ENCODE data around the gene MAMSTR. TPM values are rescaled to one million over a fixed set of nuclear protein-coding genes. Genes with fewer than 3 reads are reported as not detected.

Gene MAMSTR
- total and polyA plus RNA-seq, 10 of the 15 experiments (the other 5 are each of a cell fraction or from before 2014, with no cell fraction given) = 0.04 to 0.73 (median 0.31) TPM; not detected in 1

DNA sequence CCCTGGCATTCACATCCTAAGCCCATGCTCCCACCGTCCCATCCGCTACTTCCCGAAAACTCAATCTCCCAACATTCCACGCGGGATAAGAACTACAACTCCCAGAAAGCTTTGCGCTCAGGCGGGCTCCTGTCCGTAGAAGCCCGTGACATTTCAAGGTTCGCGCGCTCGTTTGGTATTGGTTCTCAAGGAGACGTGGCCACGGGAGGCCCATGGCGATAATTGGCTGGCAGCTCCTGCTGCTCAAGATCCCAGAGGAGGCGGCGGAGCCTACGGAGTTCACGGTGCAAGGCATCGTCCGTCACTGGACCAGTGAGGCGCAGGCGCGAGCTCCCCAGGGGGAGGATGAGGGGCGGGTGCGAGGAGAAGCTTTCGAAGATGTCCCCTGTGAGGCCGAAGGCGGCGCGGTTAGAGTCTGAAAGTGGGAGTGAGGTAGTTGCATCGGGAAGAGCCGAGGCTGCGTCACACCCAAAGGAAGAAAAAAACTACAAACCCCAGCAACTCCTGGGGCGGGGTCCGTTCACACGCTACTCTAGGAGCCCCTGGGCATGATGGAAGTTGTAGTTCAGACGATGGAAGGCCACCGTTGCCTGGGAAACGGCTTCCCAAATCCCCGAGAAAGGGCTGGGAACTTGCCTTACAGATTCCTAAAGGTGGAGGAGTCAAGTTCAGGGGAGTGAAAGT lies 1.2 kb upstream of the MAMSTR start (continued):
- TF ChIP-seq RELA (IDR thresholded peaks at IDR 0.05; ENCODE audit: borderline replicate concordance, partially characterized antibody) (peak; percentile 15), STAT3 (IDR thresholded peaks at IDR 0.05; ENCODE audit: low read depth, low read length) (no peak), BACH1 (IDR thresholded peaks at IDR 0.05; ENCODE audit: borderline replicate concordance) (no peak), YBX1 (IDR thresholded peaks at IDR 0.05) (no peak), ETV6 (conservative IDR thresholded peaks at IDR 0.05 in 1 of 2, IDR thresholded peaks at IDR 0.05 in 1 of 2; ENCODE audit: borderline replicate concordance in 1 of 2, low read depth in 1 of 2) (no peak), SUPT20H (IDR thresholded peaks at IDR 0.05; ENCODE audit: borderline replicate concordance, control insufficient read depth, low read depth, low read length) (no peak), HDGF (IDR thresholded peaks at IDR 0.05) (peak; percentile 54; the same call in 1 of the 2 replicates), BHLHE40 (IDR thresholded peaks at IDR 0.05; ENCODE audit: borderline replicate concordance in 1 of 2, low read depth in 2 of 2, low read length in 1 of 2) (peak; percentile 73 to 87), EED (IDR thresholded peaks at IDR 0.05; ENCODE audit: low read depth) (no peak; the same call in 1 of the 2 replicates), ZNF24 (IDR thresholded peaks at IDR 0.05) (no peak), TCF3 (IDR thresholded peaks at IDR 0.05; ENCODE audit: borderline replicate concordance, insufficient read depth, low read depth, low read length) (no peak), MYB (IDR thresholded peaks at IDR 0.05; ENCODE audit: borderline replicate concordance, low read depth, low read length) (no peak), MYC (IDR thresholded peaks at IDR 0.05; ENCODE audit: insufficient read depth, insufficient read length, insufficient replicate concordance, low read length, severe bottlenecking) (no peak), CHD2 (IDR thresholded peaks at IDR 0.05; ENCODE audit: borderline replicate concordance, low read depth, low read length) (peak; percentile 95), NFXL1 (IDR thresholded peaks at IDR 0.05; ENCODE audit: borderline replicate concordance) (no peak), CEBPB (IDR thresholded peaks at IDR 0.05; ENCODE audit: borderline replicate concordance in 1 of 2, low read depth in 2 of 2, low read length in 2 of 2) (no peak), YY1 (IDR thresholded peaks at IDR 0.05; ENCODE audit: low read depth, low read length) (peak; percentile 51)
- TF ChIP-seq, protein P1, sequence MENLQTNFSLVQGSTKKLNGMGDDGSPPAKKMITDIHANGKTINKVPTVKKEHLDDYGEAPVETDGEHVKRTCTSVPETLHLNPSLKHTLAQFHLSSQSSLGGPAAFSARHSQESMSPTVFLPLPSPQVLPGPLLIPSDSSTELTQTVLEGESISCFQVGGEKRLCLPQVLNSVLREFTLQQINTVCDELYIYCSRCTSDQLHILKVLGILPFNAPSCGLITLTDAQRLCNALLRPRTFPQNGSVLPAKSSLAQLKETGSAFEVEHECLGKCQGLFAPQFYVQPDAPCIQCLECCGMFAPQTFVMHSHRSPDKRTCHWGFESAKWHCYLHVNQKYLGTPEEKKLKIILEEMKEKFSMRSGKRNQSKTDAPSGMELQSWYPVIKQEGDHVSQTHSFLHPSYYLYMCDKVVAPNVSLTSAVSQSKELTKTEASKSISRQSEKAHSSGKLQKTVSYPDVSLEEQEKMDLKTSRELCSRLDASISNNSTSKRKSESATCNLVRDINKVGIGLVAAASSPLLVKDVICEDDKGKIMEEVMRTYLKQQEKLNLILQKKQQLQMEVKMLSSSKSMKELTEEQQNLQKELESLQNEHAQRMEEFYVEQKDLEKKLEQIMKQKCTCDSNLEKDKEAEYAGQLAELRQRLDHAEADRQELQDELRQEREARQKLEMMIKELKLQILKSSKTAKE (IDR thresholded peaks at IDR 0.05; ENCODE audit: low read depth, poor library complexity, severe bottlenecking) = peak; percentile 41
- TF ChIP-seq, protein P2, sequence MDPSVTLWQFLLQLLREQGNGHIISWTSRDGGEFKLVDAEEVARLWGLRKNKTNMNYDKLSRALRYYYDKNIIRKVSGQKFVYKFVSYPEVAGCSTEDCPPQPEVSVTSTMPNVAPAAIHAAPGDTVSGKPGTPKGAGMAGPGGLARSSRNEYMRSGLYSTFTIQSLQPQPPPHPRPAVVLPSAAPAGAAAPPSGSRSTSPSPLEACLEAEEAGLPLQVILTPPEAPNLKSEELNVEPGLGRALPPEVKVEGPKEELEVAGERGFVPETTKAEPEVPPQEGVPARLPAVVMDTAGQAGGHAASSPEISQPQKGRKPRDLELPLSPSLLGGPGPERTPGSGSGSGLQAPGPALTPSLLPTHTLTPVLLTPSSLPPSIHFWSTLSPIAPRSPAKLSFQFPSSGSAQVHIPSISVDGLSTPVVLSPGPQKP (IDR thresholded peaks at IDR 0.05; ENCODE audit: low read depth, low read length) = 0 out of 2 replicates have a peak, but pooled peaks have one; percentile 16
- TF ChIP-seq, protein P3, sequence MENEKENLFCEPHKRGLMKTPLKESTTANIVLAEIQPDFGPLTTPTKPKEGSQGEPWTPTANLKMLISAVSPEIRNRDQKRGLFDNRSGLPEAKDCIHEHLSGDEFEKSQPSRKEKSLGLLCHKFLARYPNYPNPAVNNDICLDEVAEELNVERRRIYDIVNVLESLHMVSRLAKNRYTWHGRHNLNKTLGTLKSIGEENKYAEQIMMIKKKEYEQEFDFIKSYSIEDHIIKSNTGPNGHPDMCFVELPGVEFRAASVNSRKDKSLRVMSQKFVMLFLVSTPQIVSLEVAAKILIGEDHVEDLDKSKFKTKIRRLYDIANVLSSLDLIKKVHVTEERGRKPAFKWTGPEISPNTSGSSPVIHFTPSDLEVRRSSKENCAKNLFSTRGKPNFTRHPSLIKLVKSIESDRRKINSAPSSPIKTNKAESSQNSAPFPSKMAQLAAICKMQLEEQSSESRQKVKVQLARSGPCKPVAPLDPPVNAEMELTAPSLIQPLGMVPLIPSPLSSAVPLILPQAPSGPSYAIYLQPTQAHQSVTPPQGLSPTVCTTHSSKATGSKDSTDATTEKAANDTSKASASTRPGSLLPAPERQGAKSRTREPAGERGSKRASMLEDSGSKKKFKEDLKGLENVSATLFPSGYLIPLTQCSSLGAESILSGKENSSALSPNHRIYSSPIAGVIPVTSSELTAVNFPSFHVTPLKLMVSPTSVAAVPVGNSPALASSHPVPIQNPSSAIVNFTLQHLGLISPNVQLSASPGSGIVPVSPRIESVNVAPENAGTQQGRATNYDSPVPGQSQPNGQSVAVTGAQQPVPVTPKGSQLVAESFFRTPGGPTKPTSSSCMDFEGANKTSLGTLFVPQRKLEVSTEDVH (IDR thresholded peaks at IDR 0.05; ENCODE audit: low read depth, partially characterized antibody) = no peak
- TF ChIP-seq, protein P4, sequence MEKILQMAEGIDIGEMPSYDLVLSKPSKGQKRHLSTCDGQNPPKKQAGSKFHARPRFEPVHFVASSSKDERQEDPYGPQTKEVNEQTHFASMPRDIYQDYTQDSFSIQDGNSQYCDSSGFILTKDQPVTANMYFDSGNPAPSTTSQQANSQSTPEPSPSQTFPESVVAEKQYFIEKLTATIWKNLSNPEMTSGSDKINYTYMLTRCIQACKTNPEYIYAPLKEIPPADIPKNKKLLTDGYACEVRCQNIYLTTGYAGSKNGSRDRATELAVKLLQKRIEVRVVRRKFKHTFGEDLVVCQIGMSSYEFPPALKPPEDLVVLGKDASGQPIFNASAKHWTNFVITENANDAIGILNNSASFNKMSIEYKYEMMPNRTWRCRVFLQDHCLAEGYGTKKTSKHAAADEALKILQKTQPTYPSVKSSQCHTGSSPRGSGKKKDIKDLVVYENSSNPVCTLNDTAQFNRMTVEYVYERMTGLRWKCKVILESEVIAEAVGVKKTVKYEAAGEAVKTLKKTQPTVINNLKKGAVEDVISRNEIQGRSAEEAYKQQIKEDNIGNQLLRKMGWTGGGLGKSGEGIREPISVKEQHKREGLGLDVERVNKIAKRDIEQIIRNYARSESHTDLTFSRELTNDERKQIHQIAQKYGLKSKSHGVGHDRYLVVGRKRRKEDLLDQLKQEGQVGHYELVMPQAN (conservative IDR thresholded peaks at IDR 0.05) = no peak; the same call in 1 of the 2 replicates
